Sciatic nerve (tissue), 2 donors: ENCODE measurements around the gene NLRP14. TPM values are rescaled to one million over a fixed set of nuclear protein-coding genes. Genes with fewer than 3 reads are reported as not detected.

ENCODE experiments used
- ATAC-seq: fragments of 200-7000 bp; cut with Tn5 transposase; one replicate; pipeline ENCODE4 v1.9.1; 2020; ENCODE audit warnings: mild to moderate bottlenecking, moderate library complexity
- DNase-seq: peaks from one replicate; pipeline ENCODE4 v3.0.0-alpha.2; 2020; ENCODE audit warnings: low spot score
- intact Hi-C: fragments of 100-400 bp; cut with DNase I; formaldehyde crosslinking; loops from one replicate; pipeline ENCODE4 v1.14.2; 2022
- total RNA-seq: library from RNA; stranded (reverse); fragmentation: NEBNext Ultra II Directional; extraction: Animal tissue kit (Norgen Biotek cat#: 25700); gene quantifications from one replicate; pipeline ENCODE4 v1.2.1, GENCODE V29; 2021
- donor health status: DM: no; HTN: no; CAD: no.
- donor health status: DM: no; HTN: no; CAD: no.

Gene NLRP14
- total RNA-seq, 1 donor from 2014 or later, result 0.53 TPM

DNA sequence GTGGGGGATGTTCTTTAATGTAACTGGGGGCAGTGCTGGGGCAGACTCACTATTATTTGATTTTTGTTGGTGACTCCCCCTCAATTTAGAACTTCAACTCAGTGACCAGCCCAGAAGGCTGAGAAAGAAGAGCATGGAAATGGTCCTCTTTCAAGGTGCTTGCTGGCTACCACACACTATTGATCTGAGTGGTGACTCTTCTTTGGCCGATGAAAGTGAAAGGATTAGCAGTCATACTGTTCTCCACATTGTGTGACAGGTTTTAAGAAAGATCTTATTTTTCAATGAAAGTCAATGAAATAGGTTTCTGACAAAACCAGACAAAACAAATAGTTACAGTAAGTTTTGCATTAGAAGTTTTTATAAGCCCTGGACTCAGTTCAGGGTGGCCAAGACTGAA is 29.9 kb downstream of the NLRP14 start:
- intact Hi-C loops, result no loop called here
- no peak for DNase-seq

DNA sequence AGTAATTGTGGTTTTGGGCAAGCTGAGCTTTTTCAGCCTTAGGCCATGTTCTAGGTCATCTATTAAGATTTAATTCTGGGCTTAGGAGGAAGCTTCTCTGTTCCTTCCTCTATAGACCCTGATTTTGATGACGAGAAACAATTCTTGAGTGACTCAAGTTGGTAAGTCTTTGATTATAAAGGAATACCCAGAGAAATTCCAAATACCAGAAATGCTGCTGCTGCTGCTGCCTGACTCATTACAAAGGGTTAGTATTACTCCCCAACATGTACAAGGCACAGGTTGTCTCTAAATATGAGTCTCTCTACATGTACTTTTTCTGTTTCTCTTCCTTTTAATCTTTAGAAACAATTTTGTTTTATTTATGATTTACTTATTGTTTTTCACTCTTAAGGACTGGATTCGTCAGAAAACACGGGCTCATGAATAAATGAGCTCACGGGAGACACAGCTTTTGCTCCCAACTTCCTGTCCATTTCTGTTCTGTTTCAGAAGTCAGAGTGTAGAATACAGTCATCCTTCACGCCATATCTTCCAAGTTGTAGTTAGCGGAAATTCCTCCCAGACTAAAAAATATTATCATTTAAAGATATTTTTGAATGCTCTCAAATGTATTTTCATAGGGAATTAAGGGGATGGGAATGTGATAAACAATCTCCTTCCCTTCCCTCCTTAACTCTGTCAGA is 36.7 kb downstream of the NLRP14 start:
- ATAC-seq (no peak), DNase-seq (no peak)
- intact Hi-C loops, result no loop called here

More for the DNA sequence above, 29.9 kb downstream of the NLRP14 start:
- ATAC-seq, result no peak

GRCh38 chr11:7057641-7058040 is 37.4 kb downstream of the NLRP14 start:
- intact Hi-C loops, result no loop called here
- DNase-seq (no peak), ATAC-seq (no peak)

GRCh38 chr11:7060868-7061267 is 40.6 kb downstream of the NLRP14 start:
- DNase-seq (no peak), ATAC-seq (no peak)
- intact Hi-C loops, result no loop called here

- DNase-seq (no peak), ATAC-seq (no peak)
- intact Hi-C loops, result no loop called here
Observed at GRCh38 chr11:7062534-7062933, 42.3 kb downstream of the NLRP14 start.

DNA sequence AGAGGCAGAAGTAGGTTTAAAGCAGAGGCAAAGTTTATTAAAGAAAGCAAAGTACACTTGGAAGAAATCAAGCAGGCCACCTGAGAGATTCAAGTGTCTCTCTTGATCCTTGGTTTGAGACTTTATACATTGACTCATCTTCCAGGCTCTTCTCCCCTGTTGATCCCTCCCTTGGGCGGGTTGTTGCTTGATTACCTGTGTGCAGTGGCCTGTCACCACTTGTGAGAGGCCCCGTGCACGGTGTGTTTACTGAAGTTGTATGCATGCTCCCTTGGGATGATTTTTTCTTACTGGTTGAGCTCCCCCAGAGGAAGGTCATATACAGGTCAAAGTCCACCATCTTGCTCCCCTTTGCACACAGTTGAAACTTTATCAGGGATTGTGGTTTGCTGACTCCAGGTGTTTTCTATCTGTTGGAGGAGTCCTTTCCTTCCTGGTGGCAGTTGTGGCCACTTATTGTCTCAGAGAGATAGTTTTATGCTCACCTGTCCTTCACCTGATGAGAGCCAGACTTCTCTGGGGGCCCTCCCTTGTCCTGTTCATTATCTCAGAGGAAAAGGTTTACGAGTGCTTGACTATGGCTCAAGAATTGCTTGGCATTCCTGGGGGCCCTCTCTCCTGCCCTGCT is 52.2 kb downstream of the NLRP14 start:
- ATAC-seq, result no peak
- intact Hi-C loops, result no loop called here
- DNase-seq, result no peak

- ATAC-seq (no peak), DNase-seq (no peak)
- intact Hi-C loops, result no loop called here
Observed at GRCh38 chr11:7077101-7077500, 56.8 kb downstream of the NLRP14 start.

DNA sequence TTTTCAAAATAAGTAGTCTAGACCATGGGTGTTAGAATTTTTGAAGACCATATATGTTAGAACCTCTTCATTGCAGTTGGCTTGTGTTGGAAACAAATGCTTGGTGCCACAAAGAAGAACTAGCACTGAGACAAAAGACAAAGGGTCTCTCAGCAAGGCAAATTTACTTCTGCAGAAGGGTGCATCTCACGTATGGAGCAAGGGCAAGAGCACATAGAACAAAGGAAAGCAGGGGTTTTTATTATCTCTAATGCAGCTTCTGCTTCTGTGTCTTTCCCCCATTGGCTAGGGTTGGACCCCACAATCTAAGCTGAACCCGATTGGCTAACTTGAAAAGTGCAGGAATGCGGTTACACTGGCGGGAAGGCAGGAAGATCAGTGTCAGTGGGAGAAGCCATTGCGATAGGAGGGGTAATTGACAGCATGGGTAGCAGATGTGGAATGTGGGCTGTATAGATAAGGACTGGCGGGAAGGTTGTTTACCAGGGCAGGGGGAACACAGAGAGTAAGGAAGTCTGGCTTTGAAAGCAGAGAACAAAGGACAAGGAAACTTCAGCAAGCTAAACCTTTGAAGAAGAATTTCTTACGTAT is 59.4 kb downstream of the NLRP14 start:
- ATAC-seq (no peak), DNase-seq (no peak)
- intact Hi-C loops, result no loop called here

GRCh38 chr11:7080900-7081299 is 60.6 kb downstream of the NLRP14 start:
- no peak for DNase-seq
- no peak for ATAC-seq
- intact Hi-C loops, result no loop called here

- ATAC-seq, result no peak
- intact Hi-C loops, result no loop called here
Observed at GRCh38 chr11:7081441-7081840, 61.2 kb downstream of the NLRP14 start.

DNA sequence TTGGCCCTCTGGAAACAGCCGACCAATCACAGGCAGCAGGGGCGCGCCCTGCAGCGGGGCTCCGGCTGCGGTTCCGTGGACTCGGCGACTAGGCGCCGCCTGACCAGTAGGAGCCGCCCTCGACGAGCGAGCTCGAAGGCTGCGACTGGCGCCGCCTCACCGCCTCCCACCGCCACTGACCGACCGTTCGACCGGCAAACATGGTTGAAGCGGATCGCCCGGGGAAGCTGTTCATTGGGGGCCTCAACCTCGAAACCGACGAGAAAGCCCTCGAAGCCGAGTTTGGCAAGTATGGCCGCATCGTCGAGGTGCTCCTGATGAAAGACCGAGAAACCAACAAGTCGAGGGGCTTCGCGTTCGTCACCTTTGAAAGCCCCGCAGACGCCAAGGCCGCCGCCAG is 68.6 kb downstream of the NLRP14 start, which contains the start of gene RBMXL2:
RBMXL2 (plus strand) TSS at position 78 of the 400 bp plus-strand sequence; CDS start at position 201, 123 bp downstream.
- intact Hi-C loops, result no loop called here
- DNase-seq, result peak; percentile 53
- ATAC-seq, result no peak

More at GRCh38 chr11:7081441-7081840, 61.2 kb downstream of the NLRP14 start:
- no peak for DNase-seq

- no peak for ATAC-seq
- intact Hi-C loops, result loop anchor here (10.0 kb wide), 1 partner anchor 355 kb away; no protein-coding TSS in a partner anchor
- peak; percentile 39 for DNase-seq
Observed at GRCh38 chr11:7089328-7090251, 69.3 kb downstream of the NLRP14 start.

GRCh38 chr11:7098235-7098832 is 78.1 kb downstream of the NLRP14 start:
- ATAC-seq, result peak; percentile 68
- DNase-seq, result no peak
- intact Hi-C loops, result loop anchor here (10.0 kb wide), 1 partner anchor 346 kb away; no protein-coding TSS in a partner anchor

DNA sequence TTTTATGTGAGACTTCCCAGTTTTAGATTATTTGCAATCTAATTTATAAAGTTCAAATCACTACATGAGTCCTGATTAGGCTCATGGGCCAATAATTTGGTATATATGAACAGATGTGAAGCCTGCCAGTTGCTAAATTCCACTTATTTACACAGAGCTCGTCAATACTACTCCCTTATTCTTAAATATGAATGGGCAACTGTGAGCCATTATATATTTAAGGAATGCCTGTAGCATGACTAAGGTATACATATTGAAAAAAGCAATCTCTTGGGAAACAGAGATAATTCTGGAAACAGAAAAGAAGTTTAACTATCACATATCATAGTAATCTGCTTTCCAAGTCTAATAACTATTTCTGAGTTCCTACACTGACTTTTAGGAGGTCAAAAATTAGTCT is 95.5 kb downstream of the NLRP14 start:
- intact Hi-C loops, result no loop called here
- DNase-seq (no peak), ATAC-seq (no peak)

GRCh38 chr11:7116370-7116769 is 96.1 kb downstream of the NLRP14 start:
- no peak for DNase-seq
- ATAC-seq, result no peak
- intact Hi-C loops, result no loop called here
